Measurements from ENCODE around the gene AHRR.

AHRR gene

DNA sequence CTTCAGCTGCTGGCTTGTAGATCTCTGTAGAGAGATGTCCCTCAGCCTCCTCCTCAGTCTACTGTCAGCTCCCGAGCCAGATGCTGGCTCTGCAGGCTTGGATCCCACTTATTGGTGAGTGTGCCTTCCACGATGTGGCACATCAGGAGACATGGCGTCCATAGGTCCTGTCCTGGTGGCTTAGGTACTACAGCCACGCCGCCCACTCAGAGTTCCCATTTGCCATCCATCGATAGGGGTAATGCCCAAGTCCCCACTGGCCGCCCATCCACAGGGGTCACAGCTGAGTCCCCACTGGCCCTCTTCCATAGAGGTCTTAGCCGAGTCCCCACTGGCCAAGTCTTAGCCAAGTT, 138.7 kb downstream of the AHRR start:
- H3K27ac ChIP-seq, result no peak overlapping the region
- H2AFZ ChIP-seq, result no peak overlapping the region
- H3K4me3 ChIP-seq (ENCODE audit: low read depth, low read length), result no peak overlapping the region
- H3K27me3 ChIP-seq (ENCODE audit: control insufficient read depth, insufficient read depth, low read length), result no peaks in the 10 kb centered on the region
- H3K79me2 ChIP-seq, result peaks cover 13% of the 10 kb centered on the region
- H3K36me3 ChIP-seq (ENCODE audit: control insufficient read depth, insufficient read depth, low read length), result no peaks in the 10 kb centered on the region
- H3K9me3 ChIP-seq (ENCODE audit: control insufficient read depth, low read length), result no peaks in the 10 kb centered on the region
- H3K4me2 ChIP-seq (ENCODE audit: low read length), result no peak overlapping the region
- TF ChIP-seq, protein P1, sequence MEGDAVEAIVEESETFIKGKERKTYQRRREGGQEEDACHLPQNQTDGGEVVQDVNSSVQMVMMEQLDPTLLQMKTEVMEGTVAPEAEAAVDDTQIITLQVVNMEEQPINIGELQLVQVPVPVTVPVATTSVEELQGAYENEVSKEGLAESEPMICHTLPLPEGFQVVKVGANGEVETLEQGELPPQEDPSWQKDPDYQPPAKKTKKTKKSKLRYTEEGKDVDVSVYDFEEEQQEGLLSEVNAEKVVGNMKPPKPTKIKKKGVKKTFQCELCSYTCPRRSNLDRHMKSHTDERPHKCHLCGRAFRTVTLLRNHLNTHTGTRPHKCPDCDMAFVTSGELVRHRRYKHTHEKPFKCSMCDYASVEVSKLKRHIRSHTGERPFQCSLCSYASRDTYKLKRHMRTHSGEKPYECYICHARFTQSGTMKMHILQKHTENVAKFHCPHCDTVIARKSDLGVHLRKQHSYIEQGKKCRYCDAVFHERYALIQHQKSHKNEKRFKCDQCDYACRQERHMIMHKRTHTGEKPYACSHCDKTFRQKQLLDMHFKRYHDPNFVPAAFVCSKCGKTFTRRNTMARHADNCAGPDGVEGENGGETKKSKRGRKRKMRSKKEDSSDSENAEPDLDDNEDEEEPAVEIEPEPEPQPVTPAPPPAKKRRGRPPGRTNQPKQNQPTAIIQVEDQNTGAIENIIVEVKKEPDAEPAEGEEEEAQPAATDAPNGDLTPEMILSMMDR (IDR thresholded peaks at IDR 0.05), result no peak
- no peaks in the 10 kb centered on the region for H3K4me1 ChIP-seq
- H3K9ac ChIP-seq, result no peak overlapping the region

DNA sequence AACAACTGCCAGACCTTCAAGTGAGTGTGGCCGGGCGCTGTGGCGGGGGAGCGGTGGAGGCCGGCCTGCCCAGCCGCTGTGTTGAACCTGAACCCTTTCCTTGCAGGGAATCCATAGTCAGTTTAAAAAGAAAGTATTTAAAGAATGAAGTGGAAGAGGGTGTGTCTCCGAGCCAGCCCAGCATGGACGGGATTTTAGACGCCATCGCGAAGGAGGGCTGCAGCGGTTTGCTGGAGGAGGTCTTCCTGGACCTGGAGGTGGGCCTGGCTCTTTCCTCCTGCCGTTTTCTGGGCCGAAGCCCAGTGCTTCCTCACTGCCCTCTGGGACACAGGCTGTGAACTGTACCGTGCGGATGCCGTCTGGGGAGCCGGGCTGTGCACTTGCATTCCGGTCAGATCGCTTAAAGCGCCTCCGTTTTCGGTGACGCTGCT, 140.6 kb downstream of the AHRR start:
- Histone ChIP-seq H3K9me3 (ENCODE audit: control insufficient read depth, low read length) (no peaks in the 10 kb centered on the region), H3K4me3 (ENCODE audit: low read depth, low read length) (no peak overlapping the region), H3K4me2 (ENCODE audit: low read length) (no peak overlapping the region), H3K27me3 (ENCODE audit: control insufficient read depth, insufficient read depth, low read length) (no peaks in the 10 kb centered on the region), H3K27ac (no peak overlapping the region), H3K36me3 (ENCODE audit: control insufficient read depth, insufficient read depth, low read length) (no peaks in the 10 kb centered on the region), H3K9ac (no peak overlapping the region), H2AFZ (no peak overlapping the region), H3K4me1 (no peaks in the 10 kb centered on the region), H3K79me2 (peaks cover 4% of the 10 kb centered on the region)
- TF ChIP-seq, protein P1 (IDR thresholded peaks at IDR 0.05), result no peak

DNA sequence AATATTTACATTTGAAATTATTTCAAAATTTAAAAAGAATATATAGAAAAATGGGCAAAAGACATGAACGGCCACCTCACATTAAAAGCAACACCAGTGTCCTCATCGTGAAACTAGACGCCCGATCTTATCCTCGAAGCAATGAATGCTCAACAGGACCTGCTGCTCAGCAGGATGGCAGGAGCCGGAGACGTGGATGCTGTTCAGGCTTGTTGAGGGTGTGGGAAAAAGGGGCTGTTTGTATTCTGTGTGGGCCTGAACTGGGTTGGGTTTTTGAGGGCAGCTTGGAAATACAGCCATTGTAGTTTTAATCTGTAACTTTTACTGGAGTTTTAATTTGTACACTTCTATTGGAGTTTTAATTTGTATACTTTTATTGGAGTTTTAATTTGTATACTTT, 141.8 kb downstream of the AHRR start:
- Histone ChIP-seq H3K4me3 (ENCODE audit: low read depth, low read length) (no peak overlapping the region), H2AFZ (no peak overlapping the region), H3K9me3 (ENCODE audit: control insufficient read depth, low read length) (no peaks in the 10 kb centered on the region), H3K4me2 (ENCODE audit: low read length) (no peak overlapping the region), H3K36me3 (ENCODE audit: control insufficient read depth, insufficient read depth, low read length) (no peaks in the 10 kb centered on the region), H3K4me1 (no peaks in the 10 kb centered on the region), H3K9ac (no peak overlapping the region), H3K27me3 (ENCODE audit: control insufficient read depth, insufficient read depth, low read length) (no peaks in the 10 kb centered on the region), H3K79me2 (no peaks in the 10 kb centered on the region), H3K27ac (no peak overlapping the region)
- TF ChIP-seq, protein P1 (IDR thresholded peaks at IDR 0.05), result no peak

DNA sequence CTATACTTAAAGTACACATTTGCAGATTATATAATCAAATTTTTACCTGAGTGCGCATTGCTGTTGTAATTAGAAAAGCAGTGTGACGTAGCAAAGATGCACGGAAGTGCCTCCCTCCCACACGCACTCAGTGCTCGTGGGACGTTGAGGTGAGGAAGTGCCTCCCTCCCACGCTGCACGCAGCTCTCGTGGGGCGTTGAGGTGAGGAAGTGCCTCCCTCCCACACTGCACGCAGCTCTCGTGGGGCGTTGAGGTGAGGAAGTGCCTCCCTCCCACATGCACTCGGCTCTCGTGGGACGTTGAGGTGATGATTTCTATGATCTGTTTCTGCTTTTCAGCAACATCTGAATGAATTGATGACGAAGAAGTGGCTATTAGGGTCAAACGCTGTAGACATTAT, 142.4 kb downstream of the AHRR start:
- Histone ChIP-seq H3K79me2 (no peaks in the 10 kb centered on the region), H3K4me2 (ENCODE audit: low read length) (no peak overlapping the region), H3K9me3 (ENCODE audit: control insufficient read depth, low read length) (no peaks in the 10 kb centered on the region), H3K36me3 (ENCODE audit: control insufficient read depth, insufficient read depth, low read length) (no peaks in the 10 kb centered on the region), H3K27ac (no peak overlapping the region), H3K27me3 (ENCODE audit: control insufficient read depth, insufficient read depth, low read length) (no peaks in the 10 kb centered on the region), H3K4me3 (ENCODE audit: low read depth, low read length) (no peak overlapping the region), H3K4me1 (no peaks in the 10 kb centered on the region), H3K9ac (no peak overlapping the region), H2AFZ (no peak overlapping the region)
- TF ChIP-seq, protein P1 (IDR thresholded peaks at IDR 0.05), result no peak

DNA sequence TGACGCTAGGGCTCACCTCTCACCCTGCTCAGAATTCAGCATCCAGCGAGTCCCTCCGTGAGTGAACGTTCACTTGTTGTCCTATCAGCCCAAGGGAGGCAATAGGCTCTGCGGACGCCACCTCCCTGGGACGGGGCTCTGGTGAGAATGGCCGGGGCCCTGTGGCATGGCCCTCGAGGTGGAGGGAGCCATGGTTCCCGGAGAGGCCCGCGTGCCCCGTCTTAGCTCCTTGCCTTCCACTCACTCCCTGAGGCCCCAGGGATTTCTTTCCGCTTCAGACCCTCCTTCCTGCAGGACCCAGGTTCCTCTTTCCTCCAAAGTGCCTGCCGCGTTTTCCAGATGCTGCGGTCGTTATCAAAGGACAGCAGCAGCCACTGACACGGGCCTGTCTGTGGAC, 142.9 kb downstream of the AHRR start:
- Histone ChIP-seq H3K27ac (no peak overlapping the region), H3K9me3 (ENCODE audit: control insufficient read depth, low read length) (no peaks in the 10 kb centered on the region), H3K4me2 (ENCODE audit: low read length) (no peak overlapping the region), H3K27me3 (ENCODE audit: control insufficient read depth, insufficient read depth, low read length) (no peaks in the 10 kb centered on the region), H2AFZ (no peak overlapping the region), H3K4me1 (no peaks in the 10 kb centered on the region), H3K36me3 (ENCODE audit: control insufficient read depth, insufficient read depth, low read length) (no peaks in the 10 kb centered on the region), H3K4me3 (ENCODE audit: low read depth, low read length) (no peak overlapping the region), H3K9ac (no peak overlapping the region), H3K79me2 (no peaks in the 10 kb centered on the region)
- TF ChIP-seq, protein P1 (IDR thresholded peaks at IDR 0.05), result no peak
